ENCODE data around the gene UQCRC1.

The UQCRC1 gene

GRCh38 chr3:48569808-48570450, 39.5 kb downstream of the UQCRC1 start:
- no peak for DNase-seq

GRCh38 chr3:48569400-48569799, 40.0 kb downstream of the UQCRC1 start:
- DNase-seq = no peak

- DNase-seq = no peak
Measured at GRCh38 chr3:48568476-48568875, 41.0 kb downstream of the UQCRC1 start.

- DNase-seq = no peak
Measured at GRCh38 chr3:48567500-48567899, 41.9 kb downstream of the UQCRC1 start.

- no peak for DNase-seq
Measured at GRCh38 chr3:48567090-48567489, 42.4 kb downstream of the UQCRC1 start.

- DNase-seq = no peak
Measured at GRCh38 chr3:48566401-48566760, 43.1 kb downstream of the UQCRC1 start.

- DNase-seq = peak; percentile 39
Measured at GRCh38 chr3:48565591-48566400, 43.6 kb downstream of the UQCRC1 start.

- DNase-seq = no peak
Measured at GRCh38 chr3:48565186-48565585, 44.3 kb downstream of the UQCRC1 start.

GRCh38 chr3:48564667-48565066, 44.8 kb downstream of the UQCRC1 start:
- no peak for DNase-seq

GRCh38 chr3:48564022-48564421, 45.4 kb downstream of the UQCRC1 start:
- peak; percentile 40 for DNase-seq

- DNase-seq = no peak
Measured at GRCh38 chr3:48563382-48563918, 46.0 kb downstream of the UQCRC1 start, which contains the start of gene UCN2. UCN2 (minus strand) TSS chr3:48563781; CDS start chr3:48563124, 657 bp downstream.

- DNase-seq = no peak
Measured at GRCh38 chr3:48562367-48563095, 46.9 kb downstream of the UQCRC1 start.

GRCh38 chr3:48561045-48561736, 48.3 kb downstream of the UQCRC1 start:
- no peak for DNase-seq

GRCh38 chr3:48560648-48561018, 48.8 kb downstream of the UQCRC1 start:
- no peak for DNase-seq

GRCh38 chr3:48558493-48559134, 50.8 kb downstream of the UQCRC1 start:
- no peak for DNase-seq

- DNase-seq = peak; percentile 100
Measured at GRCh38 chr3:48556796-48557626, 52.4 kb downstream of the UQCRC1 start, which contains the start of gene PFKFB4. PFKFB4 (minus strand) TSS chr3:48556803; CDS start chr3:48556777, 26 bp downstream.

- DNase-seq = no peak
Measured at GRCh38 chr3:48555949-48556795, 53.3 kb downstream of the UQCRC1 start.

- DNase-seq = no peak
Measured at GRCh38 chr3:48555231-48555948, 54.1 kb downstream of the UQCRC1 start.
